DMS53 treated with DMSO at 0.1 percent for 48 hours (cell line): ENCODE data around the gene TVP23A.
"Not testable (repeated sequence)": the region's sequence is repeated elsewhere in the genome, so short reads cannot be mapped to it uniquely, and the experiment has no call there.

Source experiments
- DNase-seq: peaks from one replicate; lab custom pipeline; 2025; ENCODE audit not compliant: unreplicated experiment; lab: John Stamatoyannopoulos, UW

Gene TVP23A

DNA sequence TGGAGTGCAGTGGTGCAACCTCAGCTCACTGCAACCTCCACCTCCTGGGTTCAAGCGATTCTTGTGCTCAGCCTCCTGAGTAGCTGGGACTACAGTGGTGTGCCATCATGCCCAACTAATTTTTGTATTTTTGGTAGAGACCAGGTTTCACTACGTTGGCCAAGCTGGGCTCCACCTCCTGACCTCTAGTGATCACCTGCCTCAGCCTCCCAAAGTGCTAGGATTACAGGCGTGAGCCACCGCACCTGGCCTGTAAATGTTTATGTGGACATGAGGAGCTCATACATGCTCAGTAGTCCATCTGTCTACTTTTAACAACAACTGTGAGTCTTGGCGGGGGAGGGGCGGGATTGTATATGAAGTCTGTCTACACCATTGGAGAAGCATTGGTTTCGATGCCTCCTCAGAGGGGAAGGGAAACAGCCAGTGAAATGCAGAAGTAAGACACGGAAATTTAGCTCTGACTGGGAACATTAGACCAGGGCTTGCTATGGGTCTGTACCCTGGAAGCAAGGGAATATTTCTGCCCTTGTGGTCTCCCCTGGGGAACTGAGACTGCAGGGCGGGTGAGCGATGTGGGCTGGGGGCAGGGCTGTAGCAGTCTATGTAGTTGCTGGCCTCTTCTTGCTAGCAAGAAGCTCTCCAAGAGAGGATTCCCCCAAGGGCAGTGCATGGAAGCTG is 65.6 kb downstream of the TVP23A start:
- no peak for DNase-seq

GRCh38 chr16:10751291-10751697 is 67.3 kb downstream of the TVP23A start:
- no peak for DNase-seq

GRCh38 chr16:10750793-10751192 is 67.8 kb downstream of the TVP23A start:
- DNase-seq, result no peak

DNA sequence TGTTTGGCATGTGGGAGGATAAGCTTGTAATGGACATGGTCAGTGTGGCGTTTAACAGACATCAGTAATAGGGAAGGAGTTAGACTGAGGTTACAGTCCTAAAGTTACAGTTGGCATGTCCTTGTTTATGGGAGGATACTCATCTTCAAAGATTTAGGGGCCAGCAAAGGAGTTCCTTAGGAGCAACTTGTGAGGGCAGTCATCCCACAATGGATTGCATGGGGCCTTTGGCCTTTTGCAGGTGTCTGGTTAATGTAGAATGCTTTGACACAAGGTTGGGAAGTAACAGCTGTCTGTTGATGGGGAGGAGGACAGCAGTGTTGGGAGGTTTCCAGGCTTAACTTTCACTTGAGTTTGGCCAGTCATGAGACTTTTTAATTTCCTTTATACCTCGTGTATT is 72.8 kb downstream of the TVP23A start:
- DNase-seq, result no peak

- no peak for DNase-seq
Observed at GRCh38 chr16:10744370-10745030, 74.1 kb downstream of the TVP23A start.

DNA sequence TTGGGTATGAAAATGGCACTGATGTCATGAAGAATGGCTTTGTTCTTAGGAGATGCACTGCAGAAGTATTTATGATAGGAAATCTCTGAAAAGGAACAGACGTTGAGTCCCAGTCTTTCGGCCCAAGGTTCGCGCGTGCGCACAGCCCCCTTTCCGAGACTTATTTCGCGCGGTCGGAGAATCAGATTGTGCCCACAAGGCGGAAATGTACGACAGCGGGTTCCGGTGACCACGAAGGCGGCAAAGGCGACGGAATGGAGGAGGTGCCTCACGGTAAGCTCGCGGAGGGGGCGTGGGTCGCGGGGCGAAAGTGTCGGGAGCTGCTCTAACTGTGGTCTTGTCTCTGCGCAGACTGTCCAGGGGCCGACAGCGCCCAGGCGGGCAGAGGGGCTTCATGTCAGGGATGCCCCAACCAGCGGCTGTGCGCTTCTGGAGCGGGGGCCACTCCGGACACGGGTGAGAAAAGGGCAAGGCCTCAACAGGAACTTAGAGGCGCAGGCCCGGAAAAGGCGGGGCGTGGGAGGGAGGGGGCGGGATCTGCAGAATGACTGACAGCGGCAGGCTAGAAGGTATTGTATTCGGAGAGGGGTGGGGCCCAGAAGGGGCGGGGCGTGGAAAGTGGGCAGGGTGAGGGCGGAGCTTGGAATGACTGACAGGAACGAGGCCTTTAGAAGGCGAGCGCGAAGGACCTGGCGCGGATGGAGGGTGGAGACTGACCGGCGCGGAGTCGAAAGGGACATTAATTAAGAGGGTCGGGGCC is 74.8 kb downstream of the TVP23A start, which contains the start of gene NUBP1:
NUBP1 (plus strand) TSS at position 233 of the 760 bp plus-strand sequence; CDS start at position 255, 22 bp downstream.
- peak; percentile 63 for DNase-seq

GRCh38 chr16:10743227-10743609 is 75.4 kb downstream of the TVP23A start:
- DNase-seq, result no peak

DNA sequence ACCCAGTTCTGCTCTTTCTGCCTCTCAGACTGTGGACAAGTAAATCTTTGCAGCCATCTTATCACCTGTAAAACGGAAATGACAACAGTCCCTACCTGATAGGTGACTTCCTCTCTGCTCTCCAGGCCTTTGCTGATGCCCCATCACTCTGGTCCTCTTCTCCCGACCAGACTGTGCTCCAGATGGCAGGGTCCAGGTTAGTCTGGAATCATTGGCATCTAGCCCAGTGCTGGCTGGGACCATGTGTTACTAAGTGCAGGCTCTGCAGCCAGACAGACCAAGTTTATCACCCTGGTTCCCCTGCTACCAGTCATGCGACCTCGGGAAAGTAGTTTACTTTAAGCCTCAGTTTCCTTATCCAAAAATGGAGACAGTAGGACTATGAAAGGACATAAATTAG is 76.8 kb downstream of the TVP23A start:
- no peak for DNase-seq

GRCh38 chr16:10741249-10741648 is 77.3 kb downstream of the TVP23A start:
- not testable (repeated sequence) for DNase-seq

DNA sequence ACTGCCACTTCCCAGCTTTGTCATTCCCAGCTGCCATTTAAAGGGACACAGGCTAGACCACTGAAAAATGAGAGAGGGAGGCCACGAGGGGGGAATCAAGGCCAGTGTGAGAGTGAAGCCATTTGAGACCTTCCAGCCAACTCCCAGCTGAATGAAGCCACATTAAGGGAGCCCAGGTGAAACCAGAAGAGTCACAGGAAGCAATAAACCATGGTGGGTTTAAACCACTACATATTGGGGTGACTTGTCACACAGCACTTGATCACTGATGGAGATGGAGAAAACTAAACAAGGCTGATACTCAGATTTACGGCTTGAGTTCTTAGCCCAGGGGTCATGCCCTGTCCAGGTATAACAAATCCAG is 77.8 kb downstream of the TVP23A start:
- no peak for DNase-seq

- DNase-seq, result no peak
Observed at GRCh38 chr16:10740000-10740844, 78.4 kb downstream of the TVP23A start.

- no peak for DNase-seq
Observed at GRCh38 chr16:10738231-10739077, 80.1 kb downstream of the TVP23A start.

GRCh38 chr16:10737068-10737625 is 81.4 kb downstream of the TVP23A start:
- DNase-seq, result peak; percentile 61

DNA sequence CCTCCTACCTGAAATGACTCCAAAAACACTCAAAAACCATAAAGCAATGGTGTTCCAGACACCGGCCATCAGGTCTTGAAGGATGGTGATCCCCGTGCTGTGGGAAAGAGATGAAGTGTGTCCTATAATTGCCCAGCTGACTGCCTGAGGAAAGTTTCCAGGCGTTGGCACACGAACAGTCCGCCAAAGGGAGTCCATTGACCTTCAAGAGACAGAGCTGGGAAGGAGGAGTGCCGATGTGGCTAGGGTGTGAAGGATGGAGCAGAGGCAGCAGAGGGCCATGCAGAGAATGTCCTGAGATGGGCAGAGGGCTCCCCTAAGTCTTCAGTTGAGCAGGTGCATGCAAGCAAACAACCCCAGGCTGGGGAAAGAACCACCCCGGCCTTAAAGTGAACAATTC is 86.8 kb downstream of the TVP23A start:
- no peak for DNase-seq

DNA sequence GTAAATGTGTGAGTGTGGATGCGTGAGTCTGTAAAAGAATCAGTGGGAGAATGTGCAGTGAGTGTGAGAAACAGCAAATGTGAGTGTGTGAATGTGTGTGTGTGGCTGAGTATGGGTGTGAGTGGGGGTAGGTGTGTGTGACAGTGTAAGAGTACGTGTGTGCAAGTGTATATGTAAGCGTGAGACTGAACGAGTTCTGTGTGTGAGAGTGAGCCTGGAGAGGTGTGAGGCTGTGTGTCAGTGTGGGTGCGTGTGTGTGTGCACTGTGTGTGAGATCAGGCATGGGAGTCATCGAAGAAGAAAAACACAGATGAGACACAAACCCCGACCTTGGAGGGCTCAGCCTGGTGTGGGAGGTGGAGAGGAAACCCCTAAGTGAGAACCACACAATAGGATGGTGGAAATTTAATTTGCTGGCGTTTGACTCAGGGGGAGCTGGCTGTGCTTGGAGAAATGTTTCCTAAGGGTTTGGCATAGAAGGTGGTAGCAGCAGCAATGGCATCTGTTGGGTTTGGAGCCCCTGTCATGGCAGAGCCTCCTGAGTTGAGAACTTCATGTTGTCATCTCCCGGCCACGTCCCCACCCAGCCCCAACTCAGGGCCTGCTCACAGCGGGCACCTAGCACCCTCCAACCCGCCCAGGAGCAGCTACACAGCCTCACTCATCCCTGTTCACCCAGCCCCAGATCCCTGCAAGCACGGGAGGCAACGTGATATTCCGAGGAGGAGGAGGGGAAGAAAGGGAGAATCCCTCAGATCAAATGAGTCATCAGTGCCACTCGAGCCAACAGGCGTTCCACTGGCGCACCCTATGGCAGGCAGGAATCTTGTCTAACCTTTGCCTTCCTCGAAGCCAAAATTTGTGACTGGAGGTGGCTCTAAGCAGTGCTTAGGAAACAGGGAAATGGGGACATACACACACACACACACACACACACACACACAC is 89.2 kb downstream of the TVP23A start:
- peak; percentile 77 for DNase-seq

DNA sequence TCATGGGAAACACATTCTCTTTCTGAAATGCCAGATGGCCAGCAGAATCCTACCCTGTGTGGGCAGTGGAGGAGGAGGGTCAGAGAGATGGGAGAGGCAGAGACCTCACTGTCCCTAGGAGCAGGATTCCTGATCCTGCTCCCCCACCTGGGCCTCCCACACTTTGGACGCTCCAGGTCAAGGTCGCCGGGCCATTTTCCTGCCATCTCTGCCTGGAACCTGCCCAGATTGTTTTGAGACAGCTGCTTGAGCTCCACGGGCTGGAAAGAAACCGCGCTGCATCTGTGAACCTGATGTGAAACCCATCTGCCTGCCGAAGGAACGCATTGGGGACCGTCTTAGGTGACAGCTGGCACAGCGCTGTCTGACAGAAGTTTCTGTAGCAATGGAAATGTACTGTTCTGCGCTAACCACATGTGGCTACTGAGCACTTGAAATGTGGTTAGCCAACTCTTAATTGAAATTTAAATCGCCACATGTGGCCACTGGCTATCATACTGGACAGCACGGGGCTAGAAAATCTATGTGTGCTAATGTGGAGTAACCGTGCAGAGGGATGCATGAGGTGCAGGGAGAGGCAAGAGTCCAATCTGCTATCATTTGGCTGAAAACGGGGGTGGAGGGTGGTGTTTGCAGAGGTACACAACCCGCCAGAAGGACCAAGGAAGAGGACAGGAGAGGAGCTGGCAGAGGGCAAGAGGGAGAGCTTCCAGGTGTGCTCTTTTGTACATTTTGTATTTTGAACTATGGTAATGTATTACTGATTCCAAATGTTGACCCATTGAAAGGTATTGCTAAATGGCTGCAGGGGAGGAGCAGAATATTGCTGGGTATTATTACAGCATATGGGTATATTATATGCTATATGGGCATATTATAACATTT is 90.3 kb downstream of the TVP23A start:
- DNase-seq, result no peak
